NCI-H146 treated with DMSO at 0.1 percent for 48 hours (cell line): ENCODE measurements around the gene INSC.

Experiments
- DNase-seq: peaks from one replicate; lab custom pipeline; 2025; ENCODE audit not compliant: unreplicated experiment; lab: John Stamatoyannopoulos, UW

The INSC gene

GRCh38 chr11:15278128-15278527, 163.4 kb downstream of the INSC start:
- DNase-seq = no peak

DNA sequence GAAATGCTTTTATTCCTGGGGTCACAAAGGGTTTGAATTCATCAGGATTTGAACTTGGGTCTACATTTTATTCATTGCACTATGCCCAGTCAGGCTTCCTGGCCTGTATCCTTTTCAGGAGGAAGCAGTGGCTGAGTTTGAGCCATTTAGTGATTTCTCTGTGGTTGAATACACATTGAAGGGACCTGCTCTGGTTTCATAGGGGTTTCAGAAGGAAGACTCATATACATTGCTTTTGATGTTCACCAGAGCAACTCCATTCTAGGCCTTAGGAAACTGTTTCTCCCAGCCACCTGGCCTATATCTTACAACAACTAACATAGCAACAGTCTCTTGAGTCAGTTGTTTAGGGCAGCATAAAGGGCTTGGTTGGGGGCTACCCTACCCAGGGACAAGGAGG, 165.7 kb downstream of the INSC start:
- DNase-seq = no peak

- no peak for DNase-seq
These were observed 168.0 kb downstream of the INSC start for GRCh38 chr11:15282754-15283153.

DNA sequence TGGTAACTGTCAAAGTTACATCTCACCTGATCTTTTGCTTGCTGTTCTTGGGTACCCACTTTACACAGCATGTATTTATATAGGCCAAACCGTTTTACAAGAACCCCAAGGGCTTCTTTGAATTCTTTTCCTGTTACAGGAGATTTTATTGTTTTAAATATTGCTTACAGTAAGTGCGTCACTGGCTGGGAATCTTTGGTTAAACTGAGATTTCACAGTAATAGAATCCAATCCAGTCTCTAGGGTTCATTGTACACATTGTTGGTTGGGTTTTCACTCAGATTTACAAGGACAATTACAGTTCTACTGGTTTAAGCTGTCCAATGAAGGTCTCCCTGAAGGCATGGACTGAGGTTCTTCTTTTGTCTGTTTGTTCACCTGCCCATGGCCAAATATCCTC, 171.7 kb downstream of the INSC start:
- no peak for DNase-seq

GRCh38 chr11:15288863-15289262, 174.1 kb downstream of the INSC start:
- no peak for DNase-seq

DNA sequence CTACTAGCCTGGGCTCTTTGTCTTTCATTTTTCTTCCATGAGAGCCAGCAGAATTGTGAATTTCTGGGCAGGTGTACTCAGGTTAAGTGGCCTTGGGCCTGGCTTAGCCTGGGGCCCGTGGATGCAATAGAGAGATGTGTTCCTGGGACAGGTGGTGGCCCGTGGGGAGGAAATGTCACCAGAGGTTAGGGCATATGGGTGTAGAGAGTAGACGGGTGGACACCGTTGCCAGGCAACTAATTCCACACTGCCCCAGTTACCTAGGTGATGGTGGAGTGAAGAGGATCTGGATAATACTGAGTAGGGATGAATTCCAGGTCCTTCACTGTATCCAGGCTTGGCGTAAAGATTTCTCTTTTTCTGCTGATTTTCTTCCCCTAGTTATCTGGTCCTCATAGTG, 175.0 kb downstream of the INSC start:
- DNase-seq = no peak

DNA sequence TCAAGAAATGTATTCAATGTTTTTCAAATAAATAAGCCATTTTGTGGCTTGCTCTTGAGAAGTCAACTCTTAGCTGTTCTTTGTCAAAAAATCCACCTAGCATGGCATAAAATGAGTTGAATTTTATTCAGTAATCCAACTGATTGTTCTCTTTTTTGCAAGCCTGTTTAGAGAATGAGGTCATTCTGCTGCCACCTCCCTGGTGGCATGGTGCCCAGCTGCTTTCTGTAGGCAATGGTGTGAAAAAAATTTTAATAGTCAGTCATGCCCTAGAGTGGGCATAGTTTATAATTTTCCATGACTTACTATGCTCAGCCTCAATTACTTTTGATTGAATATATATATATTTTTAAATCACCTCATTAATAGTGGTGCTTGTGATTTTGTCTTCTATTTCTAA, 177.2 kb downstream of the INSC start:
- no peak for DNase-seq

- DNase-seq = no peak
These were observed 179.4 kb downstream of the INSC start for GRCh38 chr11:15293975-15294620.

- no peak for DNase-seq
These were observed 181.0 kb downstream of the INSC start for GRCh38 chr11:15295695-15296094.
